CD4-positive, CD25-positive, alpha-beta regulatory T cell (primary cell): Measurements from ENCODE around the gene LRSAM1. TPM values are rescaled to one million over a fixed set of nuclear protein-coding genes. Genes with fewer than 3 reads are reported as not detected.

Source experiments
- ATAC-seq, 2 donors: fragments of 150-1000 bp; cut with Tn5 transposase; one replicate each; pipeline ENCODE4 v1.10.0; 2021; ENCODE audit warnings: low read depth in 2 of 2, moderate number of reproducible peaks in 2 of 2, moderate library complexity in 1 of 2
- DNase-seq, 3 donors: peaks; one replicate each; pipeline versions ENCODE4 v3.0.0 to v3.0.0-alpha.2; 2012 to 2022; ENCODE audit warnings: mixed read lengths in 1 of 3
- H3K27ac ChIP-seq: one replicate; pipeline ENCODE4 v1.7.0; 2013; ENCODE audit warnings: mild to moderate bottlenecking, low read length; ENCODE audit not compliant: insufficient read depth, poor library complexity, severe bottlenecking
- H3K27me3 ChIP-seq: one replicate; pipeline ENCODE4 v1.7.0; 2013; ENCODE audit warnings: low read length; ENCODE audit not compliant: control insufficient read depth, insufficient read depth
- H3K36me3 ChIP-seq: one replicate; pipeline ENCODE4 v1.7.0; 2013; ENCODE audit warnings: mild to moderate bottlenecking, low read length, moderate library complexity; ENCODE audit not compliant: control insufficient read depth, insufficient read depth
- H3K4me1 ChIP-seq: 2 replicates; pipeline ENCODE4 v1.7.0; 2013; ENCODE audit warnings: mild to moderate bottlenecking, low read length; ENCODE audit not compliant: insufficient read depth, control insufficient read depth, poor library complexity, severe bottlenecking
- H3K4me3 ChIP-seq: one replicate; pipeline ENCODE4 v1.7.0; 2013; ENCODE audit warnings: low read depth, mild to moderate bottlenecking, low read length, moderate library complexity
- H3K9me3 ChIP-seq, 2 experiments: 1 replicate in 1 of 2; 2 replicates in 1 of 2; pipeline ENCODE4 v1.7.0; 2013; ENCODE audit warnings: low read length in 2 of 2, mild to moderate bottlenecking in 1 of 2, moderate library complexity in 1 of 2; ENCODE audit not compliant: control insufficient read depth in 2 of 2
- H3K27ac Mint-ChIP-seq, 3 donors: one replicate each; pipeline ENCODE4 v1.8.0; 2020 to 2022; ENCODE audit warnings: mild to moderate bottlenecking in 3 of 3, mixed read lengths in 3 of 3, moderate library complexity in 2 of 3
- H3K27me3 Mint-ChIP-seq: one replicate; pipeline ENCODE4 v1.8.0; 2022; ENCODE audit warnings: mild to moderate bottlenecking, mixed read lengths
- H3K36me3 Mint-ChIP-seq: one replicate; pipeline ENCODE4 v1.8.0; 2020; ENCODE audit warnings: mixed read lengths
- H3K4me1 Mint-ChIP-seq, 4 donors: one replicate each; pipeline ENCODE4 v1.8.0; 2020 to 2022; ENCODE audit warnings: mixed read lengths in 4 of 4, mild to moderate bottlenecking in 1 of 4
- H3K4me3 Mint-ChIP-seq, 4 donors: one replicate each; pipeline ENCODE4 v1.8.0; 2020 to 2022; ENCODE audit warnings: mild to moderate bottlenecking in 4 of 4, mixed read lengths in 4 of 4, moderate library complexity in 3 of 4
- H3K9me3 Mint-ChIP-seq, 7 donors: one replicate each; pipeline ENCODE4 v1.8.0; 2020 to 2022; ENCODE audit warnings: mixed read lengths in 7 of 7, mild to moderate bottlenecking in 3 of 7, moderate library complexity in 2 of 7
- polyA plus RNA-seq, 4 donors: library from polyadenylated mRNA; unstranded; fragments of 300-500 nt; fragmentation: Illumina TruSeq; gene quantifications; one replicate each; pipeline ENCODE4 v1.2.3, GENCODE V29; 2021
- total RNA-seq: library from RNA; stranded (reverse); gene quantifications from one replicate; pipeline ENCODE4 v1.2.3, GENCODE V29; 2022

The LRSAM1 gene
- total and polyA plus RNA-seq, 5 donors from 2014 or later = 3.9 to 24.0 (median 5.5) TPM

- ATAC-seq (no peak), DNase-seq (no peak)
- H3K4me1 Mint-ChIP-seq = peaks cover 0 to 4% (median 0%) of the 10 kb centered on the region in 4 donors
- Histone ChIP-seq H3K4me3 (no peak overlapping the region), H3K36me3 (peaks cover 3% of the 10 kb centered on the region), H3K4me1 (no peaks in the 10 kb centered on the region), H3K9me3 (no peaks in the 10 kb centered on the region), H3K27me3 (no peaks in the 10 kb centered on the region), H3K27ac (no peak overlapping the region)
- peak overlapping the region in 1 of 3 donors; percentile 69 for H3K27ac Mint-ChIP-seq
- H3K9me3 Mint-ChIP-seq = no peaks in the 10 kb centered on the region
- no peaks in the 10 kb centered on the region for H3K27me3 Mint-ChIP-seq
- no peak overlapping the region for H3K4me3 Mint-ChIP-seq
- no peaks in the 10 kb centered on the region for H3K36me3 Mint-ChIP-seq
Observed at GRCh38 chr9:127535834-127536233, 84.5 kb downstream of the LRSAM1 start.

- Mint-ChIP-seq H3K27ac (no peak overlapping the region), H3K4me3 (no peak overlapping the region), H3K4me1 (peaks cover 0 to 4% (median 0%) of the 10 kb centered on the region in 4 donors), H3K36me3 (no peaks in the 10 kb centered on the region), H3K27me3 (no peaks in the 10 kb centered on the region), H3K9me3 (no peaks in the 10 kb centered on the region)
- Histone ChIP-seq H3K27me3 (no peaks in the 10 kb centered on the region), H3K4me3 (no peak overlapping the region), H3K9me3 (no peaks in the 10 kb centered on the region), H3K36me3 (peaks cover 3% of the 10 kb centered on the region), H3K27ac (no peak overlapping the region), H3K4me1 (no peaks in the 10 kb centered on the region)
- DNase-seq (no peak), ATAC-seq (peak in 1 of 2 donors; percentile 12)
Observed at GRCh38 chr9:127536499-127536898, 85.2 kb downstream of the LRSAM1 start.

- no peak for DNase-seq
- Mint-ChIP-seq H3K27me3 (no peaks in the 10 kb centered on the region), H3K27ac (peak overlapping the region in 1 of 3 donors; percentile 36)
Observed at GRCh38 chr9:127537014-127537413, 85.7 kb downstream of the LRSAM1 start.

GRCh38 chr9:127537792-127538191 is 86.5 kb downstream of the LRSAM1 start:
- no peaks in the 10 kb centered on the region for H3K4me1 ChIP-seq
- H3K27ac ChIP-seq = no peak overlapping the region
- Mint-ChIP-seq H3K27ac (peak overlapping the region in 1 of 3 donors; percentile 46), H3K4me1 (peaks cover 0 to 6% (median 0%) of the 10 kb centered on the region in 4 donors), H3K27me3 (no peaks in the 10 kb centered on the region), H3K9me3 (no peaks in the 10 kb centered on the region), H3K4me3 (no peak overlapping the region), H3K36me3 (no peaks in the 10 kb centered on the region)
- H3K4me3 ChIP-seq = no peak overlapping the region
- DNase-seq (no peak), ATAC-seq (no peak)
- no peaks in the 10 kb centered on the region for H3K9me3 ChIP-seq
- no peaks in the 10 kb centered on the region for H3K36me3 ChIP-seq
- H3K27me3 ChIP-seq = no peaks in the 10 kb centered on the region

More at GRCh38 chr9:127537014-127537413, 85.7 kb downstream of the LRSAM1 start:
- no peak overlapping the region for H3K27ac ChIP-seq
- no peak for ATAC-seq
- no peaks in the 10 kb centered on the region for H3K36me3 ChIP-seq
- no peaks in the 10 kb centered on the region for H3K27me3 ChIP-seq
- H3K4me1 Mint-ChIP-seq = peaks cover 0 to 6% (median 0%) of the 10 kb centered on the region in 4 donors
- no peaks in the 10 kb centered on the region for H3K36me3 Mint-ChIP-seq
- no peaks in the 10 kb centered on the region for H3K9me3 ChIP-seq
- H3K4me3 Mint-ChIP-seq = no peak overlapping the region
- H3K4me1 ChIP-seq = no peaks in the 10 kb centered on the region
- H3K4me3 ChIP-seq = no peak overlapping the region
- no peaks in the 10 kb centered on the region for H3K9me3 Mint-ChIP-seq

GRCh38 chr9:127538849-127539258 is 87.5 kb downstream of the LRSAM1 start:
- Mint-ChIP-seq H3K4me3 (no peak overlapping the region), H3K4me1 (peaks cover 0 to 6% (median 2%) of the 10 kb centered on the region in 4 donors), H3K36me3 (no peaks in the 10 kb centered on the region), H3K27ac (no peak overlapping the region), H3K9me3 (no peaks in the 10 kb centered on the region), H3K27me3 (no peaks in the 10 kb centered on the region)
- H3K27ac ChIP-seq = no peak overlapping the region
- H3K4me1 ChIP-seq = no peaks in the 10 kb centered on the region
- no peak overlapping the region for H3K4me3 ChIP-seq
- H3K9me3 ChIP-seq = no peaks in the 10 kb centered on the region
- H3K36me3 ChIP-seq = no peaks in the 10 kb centered on the region
- ATAC-seq (no peak), DNase-seq (no peak)
- H3K27me3 ChIP-seq = no peaks in the 10 kb centered on the region

- Mint-ChIP-seq H3K4me1 (peaks cover 0 to 6% (median 2%) of the 10 kb centered on the region in 4 donors), H3K9me3 (no peaks in the 10 kb centered on the region), H3K4me3 (no peak overlapping the region), H3K27ac (no peak overlapping the region), H3K27me3 (no peaks in the 10 kb centered on the region), H3K36me3 (no peaks in the 10 kb centered on the region)
- DNase-seq = no peak
- H3K36me3 ChIP-seq = no peaks in the 10 kb centered on the region
- H3K4me1 ChIP-seq = no peaks in the 10 kb centered on the region
- H3K4me3 ChIP-seq = no peak overlapping the region
- no peaks in the 10 kb centered on the region for H3K27me3 ChIP-seq
- no peaks in the 10 kb centered on the region for H3K9me3 ChIP-seq
- ATAC-seq = no peak
- H3K27ac ChIP-seq = no peak overlapping the region
Observed at GRCh38 chr9:127539259-127539981, 88.1 kb downstream of the LRSAM1 start.

- H3K4me3 Mint-ChIP-seq = no peak overlapping the region
- no peaks in the 10 kb centered on the region for H3K36me3 ChIP-seq
- DNase-seq = no peak
- H3K27me3 Mint-ChIP-seq = no peaks in the 10 kb centered on the region
- no peak overlapping the region for H3K27ac ChIP-seq
- no peaks in the 10 kb centered on the region for H3K9me3 Mint-ChIP-seq
- H3K27ac Mint-ChIP-seq = no peak overlapping the region
- ATAC-seq = no peak
- H3K4me1 ChIP-seq = no peaks in the 10 kb centered on the region
- no peaks in the 10 kb centered on the region for H3K36me3 Mint-ChIP-seq
- H3K27me3 ChIP-seq = no peaks in the 10 kb centered on the region
- H3K4me3 ChIP-seq = no peak overlapping the region
- H3K9me3 ChIP-seq = no peaks in the 10 kb centered on the region
- peaks cover 0 to 6% (median 2%) of the 10 kb centered on the region in 4 donors for H3K4me1 Mint-ChIP-seq
Observed at GRCh38 chr9:127539982-127540663, 88.8 kb downstream of the LRSAM1 start.
